GM12875 (cell line): ENCODE measurements around the gene ZPBP2.

Source experiments
- H3K4me3 ChIP-seq: one replicate; pipeline ENCODE4 v1.5.1; 2011; ENCODE audit warnings: low read depth, low read length, control low read depth
- CTCF ChIP-seq: IDR thresholded peaks from 2 replicates; pipeline ENCODE4 v1.5.1; 2011; ENCODE audit warnings: low read depth, mild to moderate bottlenecking, control low read depth, inconsistent platforms, low read length, moderate library complexity, borderline replicate concordance; ENCODE audit not compliant: insufficient read depth

ZPBP2 gene

GRCh38 chr17:39915559-39915958 is 47.6 kb downstream of the ZPBP2 start:
- no peak overlapping the region for H3K4me3 ChIP-seq
- no peak for TF ChIP-seq CTCF

DNA sequence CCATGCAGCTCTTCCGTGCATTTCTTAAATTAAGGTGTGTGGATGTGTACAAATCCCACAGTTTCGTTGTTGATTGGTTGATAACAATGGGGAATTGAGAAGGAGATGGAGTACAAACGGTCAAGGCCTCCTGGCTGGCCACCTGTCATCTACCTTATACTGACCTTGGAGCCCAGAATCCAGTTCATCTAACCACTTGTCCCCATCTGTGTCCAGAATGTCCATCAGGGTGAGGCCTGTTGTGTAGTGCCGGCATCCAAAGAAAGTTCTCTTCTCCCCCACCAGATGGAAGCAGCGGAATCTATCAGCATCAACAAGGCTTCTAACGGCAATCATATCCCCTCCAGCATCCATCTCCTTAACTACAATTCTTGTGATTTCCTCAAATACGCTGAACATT is 48.9 kb downstream of the ZPBP2 start:
- no peak overlapping the region for H3K4me3 ChIP-seq
- no peak for TF ChIP-seq CTCF

GRCh38 chr17:39919087-39919683 is 51.2 kb downstream of the ZPBP2 start:
- TF ChIP-seq CTCF: no peak
- no peak overlapping the region for H3K4me3 ChIP-seq

- no peak for TF ChIP-seq CTCF
- no peak overlapping the region for H3K4me3 ChIP-seq
These were observed 52.5 kb downstream of the ZPBP2 start for GRCh38 chr17:39920218-39921210.

- H3K4me3 ChIP-seq: no peak overlapping the region
- no peak for TF ChIP-seq CTCF
These were observed 53.3 kb downstream of the ZPBP2 start for GRCh38 chr17:39921323-39921722.

DNA sequence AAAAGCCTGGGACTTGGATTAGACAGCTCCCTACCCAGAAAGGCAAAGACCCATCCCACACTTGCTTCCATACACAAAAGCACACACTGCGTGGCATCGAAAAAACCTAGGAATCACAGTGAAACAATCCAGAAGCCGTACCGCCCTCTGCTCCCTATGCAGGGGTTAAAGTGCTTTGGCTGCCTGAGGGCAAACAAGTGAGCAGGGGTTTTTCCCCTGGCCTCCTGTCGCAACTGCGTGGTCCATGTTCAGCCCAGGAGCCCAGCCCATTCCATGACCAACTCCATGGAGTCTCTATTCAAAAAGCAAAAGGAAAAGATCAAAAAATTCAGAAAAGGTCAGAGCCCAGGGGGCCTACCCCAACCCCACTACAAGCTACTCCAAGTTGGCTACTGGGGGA is 54.0 kb downstream of the ZPBP2 start:
- H3K4me3 ChIP-seq: no peak overlapping the region
- TF ChIP-seq CTCF: no peak
